Measurements from ENCODE around the gene SIT1.

- TF ChIP-seq, protein P1, sequence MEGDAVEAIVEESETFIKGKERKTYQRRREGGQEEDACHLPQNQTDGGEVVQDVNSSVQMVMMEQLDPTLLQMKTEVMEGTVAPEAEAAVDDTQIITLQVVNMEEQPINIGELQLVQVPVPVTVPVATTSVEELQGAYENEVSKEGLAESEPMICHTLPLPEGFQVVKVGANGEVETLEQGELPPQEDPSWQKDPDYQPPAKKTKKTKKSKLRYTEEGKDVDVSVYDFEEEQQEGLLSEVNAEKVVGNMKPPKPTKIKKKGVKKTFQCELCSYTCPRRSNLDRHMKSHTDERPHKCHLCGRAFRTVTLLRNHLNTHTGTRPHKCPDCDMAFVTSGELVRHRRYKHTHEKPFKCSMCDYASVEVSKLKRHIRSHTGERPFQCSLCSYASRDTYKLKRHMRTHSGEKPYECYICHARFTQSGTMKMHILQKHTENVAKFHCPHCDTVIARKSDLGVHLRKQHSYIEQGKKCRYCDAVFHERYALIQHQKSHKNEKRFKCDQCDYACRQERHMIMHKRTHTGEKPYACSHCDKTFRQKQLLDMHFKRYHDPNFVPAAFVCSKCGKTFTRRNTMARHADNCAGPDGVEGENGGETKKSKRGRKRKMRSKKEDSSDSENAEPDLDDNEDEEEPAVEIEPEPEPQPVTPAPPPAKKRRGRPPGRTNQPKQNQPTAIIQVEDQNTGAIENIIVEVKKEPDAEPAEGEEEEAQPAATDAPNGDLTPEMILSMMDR (IDR thresholded peaks at IDR 0.05), result no peak
- TF ChIP-seq POLR2A (IDR thresholded peaks at IDR 0.05), result no peak
Observed at GRCh38 chr9:35606726-35607125, 44.0 kb downstream of the SIT1 start.

Measured in testis (tissue), 2 donors.